GM12801 (cell line): Measurements from ENCODE around the gene TGFBI.

ENCODE experiments used
- CTCF ChIP-seq: IDR thresholded peaks from one replicate; pipeline ENCODE4 v1.5.1; 2011; ENCODE audit warnings: control low read depth; ENCODE audit not compliant: insufficient read length; ENCODE audit errors: extremely low read depth

TGFBI gene

GRCh38 chr5:136027311-136027710 is 1.5 kb upstream of the TGFBI start:
- no peak for TF ChIP-seq CTCF

GRCh38 chr5:136028090-136028489 is 698 bp upstream of the TGFBI start:
- no peak for TF ChIP-seq CTCF

- TF ChIP-seq CTCF: no peak
Measured at GRCh38 chr5:136030252-136030651, 1.5 kb downstream of the TGFBI start.

GRCh38 chr5:136030956-136031611 is 2.3 kb downstream of the TGFBI start:
- no peak for TF ChIP-seq CTCF

- TF ChIP-seq CTCF: no peak
Measured at GRCh38 chr5:136031711-136032110, 2.9 kb downstream of the TGFBI start.

- no peak for TF ChIP-seq CTCF
Measured at GRCh38 chr5:136032564-136032963, 3.8 kb downstream of the TGFBI start.

- TF ChIP-seq CTCF: no peak
Measured at GRCh38 chr5:136033234-136033633, 4.4 kb downstream of the TGFBI start.
